DMS 273 treated with DMSO at 0.1 percent for 48 hours (cell line): ENCODE results near the gene CDK7.
A peak's percentile ranks its signal among the peaks of the same experiment; 100 is the strongest.
"Not testable (repeated sequence)": the region's sequence is repeated elsewhere in the genome, so short reads cannot be mapped to it uniquely, and the experiment has no call there.

Source experiments
- DNase-seq: peaks from one replicate; lab custom pipeline; 2025; lab: John Stamatoyannopoulos, UW

Gene CDK7

GRCh38 chr5:69234457-69235268 lies at the start of gene CDK7:
Gene CDK7, plus strand, starts transcription at chr5:69234886. Its CDS starts 90 bp downstream, at chr5:69234976.
- DNase-seq = peak; percentile 86

- DNase-seq = no peak
Observed at GRCh38 chr5:69187342-69187741, 47.3 kb upstream of the CDK7 start.

- no peak for DNase-seq
Observed at GRCh38 chr5:69188811-69189161, 45.9 kb upstream of the CDK7 start.

GRCh38 chr5:69189162-69190086 lies 45.3 kb upstream of the CDK7 start, which contains the start of gene CENPH:
Gene CENPH, plus strand, starts transcription at chr5:69189583. Its CDS starts 52 bp downstream, at chr5:69189635.
- DNase-seq = peak; percentile 90

- no peak for DNase-seq
Observed at GRCh38 chr5:69202497-69202896, 32.2 kb upstream of the CDK7 start.

GRCh38 chr5:69206528-69207190 lies 28.0 kb upstream of the CDK7 start:
- no peak for DNase-seq

GRCh38 chr5:69209602-69210001 lies 25.1 kb upstream of the CDK7 start:
- no peak for DNase-seq

GRCh38 chr5:69211200-69211599 lies 23.5 kb upstream of the CDK7 start:
- DNase-seq = no peak

- DNase-seq = no peak
Observed at GRCh38 chr5:69212022-69212421, 22.7 kb upstream of the CDK7 start.

GRCh38 chr5:69213513-69214215 lies 21.0 kb upstream of the CDK7 start:
- DNase-seq = no peak

- no peak for DNase-seq
Observed at GRCh38 chr5:69217151-69217511, 17.6 kb upstream of the CDK7 start.

- DNase-seq = peak; percentile 77
Observed at GRCh38 chr5:69217548-69218526, 16.8 kb upstream of the CDK7 start.

- no peak for DNase-seq
Observed at GRCh38 chr5:69219939-69220338, 14.7 kb upstream of the CDK7 start.

GRCh38 chr5:69220371-69220770 lies 14.3 kb upstream of the CDK7 start:
- not testable (repeated sequence) for DNase-seq

GRCh38 chr5:69220833-69221232 lies 13.9 kb upstream of the CDK7 start:
- not testable (repeated sequence) for DNase-seq

- no peak for DNase-seq
Observed at GRCh38 chr5:69224520-69224919, 10.2 kb upstream of the CDK7 start.

- no peak for DNase-seq
Observed at GRCh38 chr5:69225860-69226259, 8.8 kb upstream of the CDK7 start.

- DNase-seq = no peak
Observed at GRCh38 chr5:69230181-69230580, 4.5 kb upstream of the CDK7 start.

GRCh38 chr5:69231281-69231680 lies 3.4 kb upstream of the CDK7 start:
- no peak for DNase-seq

- no peak for DNase-seq
Observed at GRCh38 chr5:69231851-69232250, 2.8 kb upstream of the CDK7 start.

- DNase-seq = not testable (repeated sequence)
Observed at GRCh38 chr5:69236733-69237132, 2.0 kb downstream of the CDK7 start.
